CD4-positive, alpha-beta T cell treated with Interleukin-17A for 1 hour (primary cell): Measurements from ENCODE around the gene ITGA3.
A peak's percentile ranks its signal among the peaks of the same experiment; 100 is the strongest.

ENCODE experiments used
- DNase-seq: peaks from one replicate; pipeline ENCODE4 v3.0.0-alpha.2; 2020

ITGA3 gene

GRCh38 chr17:50072925-50073324 lies 17.0 kb downstream of the ITGA3 start:
- no peak for DNase-seq

GRCh38 chr17:50074227-50074626 lies 18.3 kb downstream of the ITGA3 start:
- DNase-seq = no peak

- no peak for DNase-seq
These were observed 19.6 kb downstream of the ITGA3 start for GRCh38 chr17:50075446-50076032.

DNA sequence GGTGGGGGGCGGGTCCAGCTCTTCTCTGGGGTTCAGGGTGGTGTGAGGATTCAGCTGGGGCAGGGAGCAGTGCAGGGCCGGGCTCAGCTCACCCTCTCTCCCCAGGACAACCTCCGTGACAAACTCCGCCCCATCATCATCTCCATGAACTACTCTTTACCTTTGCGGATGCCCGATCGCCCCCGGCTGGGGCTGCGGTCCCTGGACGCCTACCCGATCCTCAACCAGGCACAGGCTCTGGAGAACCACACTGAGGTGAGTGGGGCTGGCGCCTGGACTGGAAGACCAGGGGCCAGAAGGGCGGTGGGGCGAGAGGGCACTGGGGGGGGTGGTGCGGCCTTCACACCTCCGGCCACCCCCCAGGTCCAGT lies 20.3 kb downstream of the ITGA3 start:
- no peak for DNase-seq

DNA sequence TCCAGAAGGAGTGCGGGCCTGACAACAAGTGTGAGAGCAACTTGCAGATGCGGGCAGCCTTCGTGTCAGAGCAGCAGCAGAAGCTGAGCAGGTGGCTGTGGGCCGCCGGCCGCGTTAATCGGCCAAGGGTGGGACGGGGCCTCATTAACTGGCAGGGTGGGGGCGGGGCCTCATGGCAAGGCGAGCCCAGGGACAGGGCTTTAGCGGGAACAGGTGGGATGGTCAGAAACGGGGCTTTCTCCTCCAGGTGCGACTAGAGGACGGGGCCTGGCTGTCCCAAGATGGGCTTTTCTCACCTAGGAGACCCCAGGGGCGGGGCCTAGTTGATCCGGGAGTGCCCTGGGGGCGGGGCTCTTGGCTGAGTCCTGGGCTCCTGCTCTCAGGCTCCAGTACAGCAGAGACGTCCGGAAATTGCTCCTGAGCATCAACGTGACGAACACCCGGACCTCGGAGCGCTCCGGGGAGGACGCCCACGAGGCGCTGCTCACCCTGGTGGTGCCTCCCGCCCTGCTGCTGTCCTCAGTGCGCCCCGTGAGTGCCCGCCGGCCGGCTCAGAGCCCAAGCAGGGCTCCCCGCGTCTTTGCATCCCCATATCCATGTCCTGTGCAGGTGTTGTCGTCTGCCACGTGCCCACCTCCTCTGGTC lies 20.8 kb downstream of the ITGA3 start:
- no peak for DNase-seq

GRCh38 chr17:50078430-50078829 lies 22.5 kb downstream of the ITGA3 start:
- DNase-seq = no peak

DNA sequence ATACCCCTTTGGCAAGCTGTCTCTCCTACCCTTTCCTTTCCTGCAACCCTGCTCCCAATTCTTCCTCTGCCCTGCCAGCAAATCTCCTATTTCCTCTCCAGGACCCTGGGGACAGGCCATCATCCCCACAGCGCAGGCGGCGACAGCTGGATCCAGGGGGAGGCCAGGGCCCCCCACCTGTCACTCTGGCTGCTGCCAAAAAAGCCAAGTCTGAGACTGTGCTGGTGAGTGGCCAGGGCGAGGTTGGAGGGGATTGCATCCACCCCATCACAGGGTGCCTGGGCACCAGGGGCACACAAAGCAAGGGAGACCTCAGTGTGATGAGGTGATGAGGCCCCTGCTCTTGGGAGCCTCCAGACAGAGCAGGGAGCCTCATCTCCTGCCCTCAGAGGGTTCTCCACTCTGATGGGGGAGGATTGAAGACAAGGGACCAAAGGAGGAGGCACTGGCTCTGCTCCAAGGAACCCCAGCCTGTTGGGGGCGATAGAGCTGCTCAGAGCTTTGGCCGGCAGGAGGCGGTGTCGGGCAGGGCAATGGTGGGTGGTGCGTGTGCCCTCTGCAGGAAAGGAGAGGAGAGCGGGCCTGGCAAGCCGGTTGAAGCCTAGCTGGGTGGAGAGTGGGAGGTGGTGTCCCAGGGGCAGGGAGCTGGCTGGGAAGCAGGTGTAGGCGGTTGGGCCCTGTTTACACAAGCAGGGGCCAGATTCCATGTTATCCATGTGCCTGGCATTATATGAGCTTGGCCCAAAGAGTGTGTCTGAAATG lies 23.6 kb downstream of the ITGA3 start:
- DNase-seq = peak; percentile 21

DNA sequence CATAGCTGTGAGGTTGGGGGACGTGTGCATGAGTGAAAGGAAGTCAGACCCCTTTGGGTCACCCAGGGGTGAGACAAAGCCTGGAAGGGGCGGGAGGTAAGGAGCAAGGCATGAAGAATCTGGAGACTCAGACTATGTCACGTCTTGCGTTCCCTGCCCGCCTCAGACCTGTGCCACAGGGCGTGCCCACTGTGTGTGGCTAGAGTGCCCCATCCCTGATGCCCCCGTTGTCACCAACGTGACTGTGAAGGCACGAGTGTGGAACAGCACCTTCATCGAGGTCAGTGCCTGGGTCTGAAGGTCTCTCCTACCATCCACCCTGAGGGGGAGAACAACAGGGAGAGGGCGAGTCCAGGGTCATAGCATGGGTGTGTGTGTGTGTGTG lies 24.2 kb downstream of the ITGA3 start:
- no peak for DNase-seq

GRCh38 chr17:50080827-50081226 lies 24.9 kb downstream of the ITGA3 start:
- DNase-seq = no peak

DNA sequence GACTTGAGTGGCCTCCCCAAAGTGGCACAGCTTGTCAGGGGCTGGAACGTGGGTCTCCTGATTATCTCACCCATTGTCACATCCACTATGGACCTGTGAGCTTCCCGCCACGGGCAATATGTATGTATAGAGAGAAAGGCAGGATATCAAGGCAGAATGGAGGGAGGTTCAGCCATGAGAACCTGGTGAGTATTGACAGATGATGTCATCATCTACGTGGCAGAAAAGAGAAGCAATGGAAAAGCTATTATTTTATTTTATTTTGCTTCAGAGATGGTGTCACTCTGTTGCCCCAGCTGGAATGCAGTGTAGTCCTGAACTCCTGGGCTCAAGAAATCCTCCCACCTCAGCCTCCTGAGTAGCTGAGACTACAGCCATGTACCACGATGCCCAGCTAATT lies 25.8 kb downstream of the ITGA3 start:
- DNase-seq = no peak

- DNase-seq = peak; percentile 82
These were observed 31.5 kb downstream of the ITGA3 start for GRCh38 chr17:50087246-50087911.

DNA sequence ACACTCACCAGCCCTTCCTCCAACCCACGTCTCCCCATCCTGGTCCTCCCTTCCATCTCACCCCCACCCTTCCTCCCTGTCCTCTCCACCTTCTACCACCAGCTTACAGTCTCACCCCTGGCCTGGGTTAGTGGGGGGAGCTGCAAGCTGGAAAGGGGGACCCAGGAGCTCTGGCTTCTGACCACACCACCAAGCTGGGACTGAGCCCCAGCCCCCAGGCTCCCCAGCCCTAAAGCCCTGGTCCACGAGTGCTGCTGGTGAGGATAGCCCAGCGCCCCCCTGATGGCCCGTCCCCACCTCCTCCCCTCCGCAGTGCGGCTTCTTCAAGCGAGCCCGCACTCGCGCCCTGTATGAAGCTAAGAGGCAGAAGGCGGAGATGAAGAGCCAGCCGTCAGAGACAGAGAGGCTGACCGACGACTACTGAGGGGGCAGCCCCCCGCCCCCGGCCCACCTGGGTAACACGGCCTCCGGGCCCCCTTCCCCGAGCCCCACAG lies 32.0 kb downstream of the ITGA3 start:
- DNase-seq = no peak

DNA sequence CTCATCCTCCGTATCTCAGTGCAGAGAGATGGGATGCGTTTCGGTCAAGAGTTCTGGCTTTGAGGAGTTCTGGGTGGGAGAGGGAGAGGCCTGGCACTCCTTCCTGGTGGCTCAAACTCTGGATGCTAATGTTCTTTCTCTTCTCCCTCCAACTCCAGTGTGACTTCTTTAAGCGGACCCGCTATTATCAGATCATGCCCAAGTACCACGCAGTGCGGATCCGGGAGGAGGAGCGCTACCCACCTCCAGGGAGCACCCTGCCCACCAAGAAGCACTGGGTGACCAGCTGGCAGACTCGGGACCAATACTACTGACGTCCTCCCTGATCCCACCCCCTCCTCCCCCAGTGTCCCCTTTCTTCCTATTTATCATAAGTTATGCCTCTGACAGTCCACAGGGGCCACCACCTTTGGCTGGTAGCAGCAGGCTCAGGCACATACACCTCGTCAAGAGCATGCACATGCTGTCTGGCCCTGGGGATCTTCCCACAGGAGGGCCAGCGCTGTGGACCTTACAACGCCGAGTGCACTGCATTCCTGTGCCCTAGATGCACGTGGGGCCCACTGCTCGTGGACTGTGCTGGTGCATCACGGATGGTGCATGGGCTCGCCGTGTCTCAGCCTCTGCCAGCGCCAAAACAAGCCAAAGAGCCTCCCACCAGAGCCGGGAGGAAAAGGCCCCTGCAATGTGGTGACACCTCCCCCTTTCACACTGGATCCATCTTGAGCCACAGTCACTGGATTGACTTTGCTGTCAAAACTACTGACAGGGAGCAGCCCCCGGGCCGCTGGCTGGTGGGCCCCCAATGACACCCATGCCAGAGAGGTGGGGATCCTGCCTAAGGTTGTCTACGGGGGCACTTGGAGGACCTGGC lies 33.3 kb downstream of the ITGA3 start:
- DNase-seq = no peak

GRCh38 chr17:50090071-50090470 lies 34.2 kb downstream of the ITGA3 start:
- DNase-seq = no peak

DNA sequence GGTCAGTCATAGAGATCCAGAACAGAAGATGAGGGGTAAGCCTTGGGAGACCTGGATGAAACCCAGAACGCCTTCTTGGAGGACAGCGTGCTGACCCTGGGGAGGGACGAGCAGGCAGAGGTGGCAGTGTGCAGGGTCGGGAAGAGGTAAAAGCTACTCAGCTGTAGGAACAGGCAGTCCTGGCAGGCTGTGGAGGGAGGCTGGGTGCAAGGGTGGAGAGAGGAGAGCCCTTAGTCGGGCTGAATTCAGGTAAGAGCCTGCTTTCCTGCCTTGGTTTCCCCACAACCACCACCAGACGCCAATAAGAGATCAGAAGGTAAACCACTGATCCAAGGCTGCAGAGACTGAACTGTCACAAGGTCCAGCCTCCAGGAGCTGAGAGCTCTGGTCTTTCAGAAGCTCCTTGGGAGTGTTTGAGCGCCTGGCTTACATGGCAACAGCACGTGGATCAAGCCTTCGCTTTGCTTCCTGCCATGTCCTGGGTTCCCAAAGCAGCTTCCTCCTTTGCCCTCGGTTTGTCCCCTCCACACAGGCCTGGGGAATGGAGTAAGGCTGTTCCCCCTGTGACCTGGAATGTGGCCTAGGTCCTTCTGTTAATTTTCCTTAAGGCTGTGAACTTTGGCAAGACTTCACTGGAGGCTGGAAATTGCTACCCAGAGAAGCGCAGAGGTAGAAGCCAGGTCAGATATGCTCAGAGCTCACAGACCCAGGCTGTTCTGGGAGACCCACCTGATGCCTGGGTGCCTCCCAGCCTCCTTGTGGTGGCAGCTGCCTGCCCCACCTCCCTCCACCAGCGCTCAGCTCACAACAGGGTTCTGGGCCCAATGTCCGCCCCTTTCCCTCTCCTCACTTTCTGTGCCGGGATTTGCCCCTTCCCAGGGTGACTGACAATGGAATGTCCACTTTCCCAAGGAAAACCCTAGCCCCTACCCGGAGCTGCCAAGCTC lies 35.3 kb downstream of the ITGA3 start:
- no peak for DNase-seq

- no peak for DNase-seq
These were observed 36.0 kb downstream of the ITGA3 start for GRCh38 chr17:50091918-50092285.

DNA sequence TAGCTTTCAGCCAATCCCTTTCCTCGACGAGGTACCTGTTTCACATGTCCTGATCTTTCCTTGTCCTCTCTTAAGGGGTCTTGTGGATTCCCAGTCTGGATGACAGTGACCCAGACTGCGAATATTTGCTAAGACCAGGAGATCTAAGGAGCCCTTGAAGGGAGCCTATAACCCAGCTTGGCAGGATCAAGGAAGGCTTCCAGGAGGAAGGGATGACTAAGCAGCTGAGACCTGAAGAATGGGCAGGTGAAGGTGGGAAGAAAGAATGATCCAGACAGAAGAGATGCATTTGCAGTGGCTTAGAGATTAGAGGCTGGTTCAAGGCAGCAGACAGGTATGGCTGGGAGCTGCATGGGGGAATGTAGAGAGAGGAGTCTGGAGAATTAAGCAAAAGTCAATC lies 37.3 kb downstream of the ITGA3 start:
- DNase-seq = no peak

- DNase-seq = no peak
These were observed 37.9 kb downstream of the ITGA3 start for GRCh38 chr17:50093807-50094206.

GRCh38 chr17:50094243-50094752 lies 38.4 kb downstream of the ITGA3 start:
- DNase-seq = peak; percentile 91

DNA sequence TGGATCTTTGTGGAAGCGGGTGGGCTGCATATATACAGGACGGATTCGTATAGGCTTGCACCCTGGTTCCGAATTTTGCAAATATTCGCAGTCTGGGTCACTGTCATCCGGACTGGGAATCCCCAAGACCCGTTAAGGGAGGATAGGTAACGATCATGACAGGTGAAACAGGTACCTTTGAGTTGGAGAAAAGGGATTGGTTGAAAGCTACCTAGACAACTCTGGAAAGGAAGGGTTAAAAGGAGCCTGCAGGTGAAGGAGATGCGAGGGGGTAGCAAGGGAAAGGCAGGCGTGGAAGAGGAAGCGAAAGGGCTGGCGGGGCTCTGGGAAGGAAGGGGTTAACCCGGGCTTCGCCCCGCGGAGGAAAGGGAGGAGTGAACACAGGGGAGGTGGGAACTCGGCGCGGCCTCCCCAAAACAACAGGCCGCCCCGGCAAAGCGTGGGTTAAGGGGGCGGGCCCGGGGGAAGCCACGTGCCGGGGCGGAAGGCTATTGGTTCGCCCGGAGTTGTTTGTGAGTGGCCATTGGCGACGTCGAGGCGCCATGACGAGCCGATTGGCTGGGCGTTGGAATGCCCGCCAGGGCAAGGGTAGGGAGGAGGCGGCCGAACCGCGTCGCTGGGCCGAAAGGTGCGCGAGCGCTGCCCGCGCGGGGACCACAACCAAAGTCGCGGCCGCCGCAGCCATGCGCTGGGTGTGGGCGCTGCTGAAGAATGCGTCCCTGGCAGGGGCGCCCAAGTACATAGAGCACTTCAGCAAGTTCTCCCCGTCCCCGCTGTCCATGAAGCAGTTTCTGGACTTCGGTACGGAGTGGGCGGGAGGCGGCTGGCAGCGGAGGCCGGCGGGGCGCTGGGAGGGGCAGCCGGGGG lies 39.1 kb downstream of the ITGA3 start, which contains the start of gene PDK2:
PDK2 (plus strand) TSS at position 599 of the 867 bp plus-strand sequence; CDS start at position 684, 85 bp downstream.
- DNase-seq = peak; percentile 97
